HG03103 (cell line): ENCODE measurements around the gene SMIM35.

Experiments
- ATAC-seq: cut with Tn5 transposase; IDR thresholded peaks from one replicate; pipeline ENCODE4 v1.9.1; 2021; ENCODE audit warnings: low read depth; ENCODE audit not compliant: unreplicated experiment

The SMIM35 gene

DNA sequence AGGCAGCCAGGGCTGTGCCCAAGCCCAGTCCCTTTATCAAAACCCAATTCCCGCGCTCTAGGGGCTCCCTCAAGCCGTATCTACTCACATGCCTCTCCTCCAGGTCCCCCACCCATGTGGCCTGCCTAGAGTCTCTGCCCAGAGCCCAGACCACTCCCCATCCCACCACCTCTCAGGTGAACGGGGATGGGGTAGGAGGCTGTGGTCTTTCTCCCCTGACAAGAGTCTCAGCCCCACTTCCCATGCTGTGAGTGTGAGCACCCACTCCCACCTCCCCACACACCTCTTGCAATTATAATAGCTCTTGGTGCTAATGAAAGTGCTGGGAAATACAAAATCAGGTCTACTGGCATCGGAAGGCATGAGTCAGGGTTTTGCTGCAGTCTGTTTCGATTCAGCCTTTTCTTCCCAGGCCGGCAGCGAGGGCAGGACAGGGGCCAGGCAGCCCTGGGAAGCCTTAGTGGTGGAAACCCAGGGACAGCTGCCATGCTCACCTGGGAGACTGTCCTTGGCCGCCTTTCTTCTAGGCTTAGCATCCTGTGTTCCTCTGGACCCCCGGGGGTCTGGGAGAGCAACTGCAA, 26.6 kb downstream of the SMIM35 start:
- ATAC-seq: no peak

DNA sequence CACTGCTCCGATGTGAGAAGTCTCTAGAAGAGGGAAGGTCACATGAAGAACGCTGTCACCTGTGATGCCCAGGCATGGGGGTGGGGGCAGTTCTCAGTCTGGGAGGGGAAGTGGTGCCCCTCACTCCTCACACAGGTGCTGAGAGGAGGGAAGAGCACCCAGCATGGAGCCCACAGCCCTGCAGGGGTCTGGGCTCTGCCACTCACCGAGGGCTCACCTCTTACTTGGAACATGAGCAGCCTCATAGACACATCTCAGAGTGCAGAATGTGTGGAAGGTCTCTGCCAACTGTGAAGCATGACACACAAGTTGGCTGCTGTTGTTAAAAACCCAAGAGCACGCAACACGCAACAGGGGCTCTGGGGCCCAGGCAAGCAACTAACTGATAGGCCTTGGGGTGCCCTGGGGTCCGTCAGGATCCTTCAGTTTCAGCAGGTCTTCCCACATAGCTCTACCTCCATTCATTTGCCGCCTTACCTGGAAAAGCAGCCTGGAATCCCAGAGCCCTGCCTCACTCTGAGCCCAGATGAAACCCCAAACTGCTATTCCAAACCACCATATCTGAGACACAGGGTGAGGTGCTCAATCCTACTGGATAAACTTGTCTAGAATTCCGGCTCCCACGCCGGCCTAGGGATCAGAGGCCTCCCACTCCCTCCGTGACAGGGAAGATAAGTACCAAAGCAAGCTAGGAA, 27.4 kb downstream of the SMIM35 start:
- ATAC-seq: no peak

DNA sequence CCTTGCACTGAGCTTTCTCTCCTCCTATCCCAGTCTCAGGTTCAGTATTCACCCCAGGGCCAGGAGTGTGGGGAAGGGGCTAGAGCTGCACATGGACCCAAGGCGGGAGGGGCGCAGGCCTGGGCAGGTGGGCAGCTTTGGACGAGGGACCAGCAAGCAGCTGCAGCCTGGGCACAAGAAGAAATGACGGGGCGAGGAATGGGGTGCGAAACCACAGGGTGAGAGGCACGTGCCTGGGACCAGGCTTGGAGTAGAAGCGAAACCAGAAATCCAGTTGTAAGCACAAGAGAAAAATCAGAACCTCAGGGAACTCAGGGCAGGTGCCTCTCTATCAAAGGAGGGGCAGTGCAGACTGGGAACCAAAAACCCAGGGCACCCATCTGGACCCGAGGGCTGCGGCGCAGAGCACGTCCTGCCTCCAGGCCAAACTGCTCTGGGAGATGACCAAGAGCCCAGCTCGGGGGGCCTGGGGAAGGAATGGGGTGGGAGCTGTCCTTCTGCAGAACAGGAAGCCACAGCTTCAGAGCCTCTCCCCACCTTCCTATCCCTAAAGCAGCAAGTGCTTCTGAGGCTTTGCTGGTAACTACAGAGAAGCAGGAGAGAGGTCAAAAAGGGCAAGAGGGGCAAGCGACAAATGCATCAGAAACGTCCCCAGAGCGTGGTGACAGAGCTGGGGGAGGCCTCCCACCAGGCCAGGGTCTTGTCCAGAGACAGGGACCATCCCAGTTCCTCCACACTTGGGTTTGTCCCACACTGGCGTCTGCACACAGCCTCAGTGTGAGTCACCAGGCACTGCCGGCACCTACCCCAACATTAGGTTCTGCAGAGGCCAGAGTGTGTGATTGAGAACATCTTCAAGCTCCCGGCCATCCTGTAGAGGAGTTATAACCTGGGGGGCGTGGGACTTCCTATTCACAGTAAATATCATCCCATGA, 28.2 kb downstream of the SMIM35 start:
- no peak for ATAC-seq

DNA sequence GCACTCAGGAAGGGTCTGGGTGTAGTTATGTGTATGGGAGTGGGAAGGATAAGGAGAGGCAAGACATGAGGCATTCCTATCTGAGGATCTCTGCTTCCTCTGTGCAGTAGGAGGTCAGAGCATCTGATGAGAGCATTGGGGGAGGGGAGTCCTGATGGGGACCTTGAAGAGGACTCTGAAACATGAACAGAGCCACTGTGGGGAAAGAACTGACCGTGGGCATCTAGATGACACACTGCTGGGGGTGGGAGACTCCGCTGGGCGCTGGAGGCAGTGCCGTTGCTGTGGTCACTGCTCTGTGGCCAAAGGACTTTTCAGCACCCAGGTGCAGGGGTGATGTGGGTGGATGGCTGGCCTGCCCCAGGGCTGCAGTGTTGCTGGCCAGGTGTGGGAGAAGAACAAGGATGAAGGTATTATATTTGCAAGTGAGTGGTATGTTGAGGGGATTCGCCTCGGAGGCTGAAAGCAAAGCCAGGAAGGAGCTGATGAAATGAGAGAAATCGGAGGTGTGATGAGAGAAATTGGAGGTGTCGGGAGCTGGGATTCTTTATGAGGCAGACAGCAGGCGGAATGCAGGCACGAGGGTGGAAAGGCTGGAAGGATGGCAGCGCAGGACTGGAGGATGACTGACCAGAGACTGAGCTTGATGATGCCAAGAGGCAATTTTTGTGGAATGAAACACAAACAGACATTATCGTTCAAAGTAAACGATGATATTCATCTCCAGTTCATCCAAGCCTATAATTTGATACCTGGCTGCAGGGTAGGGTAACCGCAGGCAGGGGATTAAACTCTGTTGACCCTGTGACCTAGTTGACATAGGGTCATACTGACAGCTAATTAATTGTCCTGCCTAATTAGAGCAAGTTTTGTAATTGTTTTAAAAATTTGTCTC, 29.3 kb downstream of the SMIM35 start:
- ATAC-seq: no peak

DNA sequence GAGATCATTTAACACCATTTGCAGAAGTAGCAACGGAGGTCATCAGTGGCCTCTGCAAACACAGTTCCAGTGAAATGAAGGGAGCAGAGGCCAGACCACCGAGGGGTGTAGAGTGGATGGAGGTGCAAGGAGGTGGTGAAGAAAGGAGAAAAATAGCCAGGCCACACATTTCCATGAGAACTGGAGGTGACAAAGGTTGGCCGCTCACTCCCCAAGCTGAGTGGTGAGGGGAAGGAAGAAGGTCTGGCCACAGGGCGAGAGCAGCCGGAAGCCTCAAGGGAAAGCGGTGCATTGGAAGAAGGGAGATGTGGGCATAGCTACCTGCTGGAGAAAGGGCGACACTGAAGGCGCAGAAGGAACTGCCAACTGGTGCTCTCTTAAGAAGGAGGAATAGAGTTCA, 30.0 kb downstream of the SMIM35 start:
- no peak for ATAC-seq

DNA sequence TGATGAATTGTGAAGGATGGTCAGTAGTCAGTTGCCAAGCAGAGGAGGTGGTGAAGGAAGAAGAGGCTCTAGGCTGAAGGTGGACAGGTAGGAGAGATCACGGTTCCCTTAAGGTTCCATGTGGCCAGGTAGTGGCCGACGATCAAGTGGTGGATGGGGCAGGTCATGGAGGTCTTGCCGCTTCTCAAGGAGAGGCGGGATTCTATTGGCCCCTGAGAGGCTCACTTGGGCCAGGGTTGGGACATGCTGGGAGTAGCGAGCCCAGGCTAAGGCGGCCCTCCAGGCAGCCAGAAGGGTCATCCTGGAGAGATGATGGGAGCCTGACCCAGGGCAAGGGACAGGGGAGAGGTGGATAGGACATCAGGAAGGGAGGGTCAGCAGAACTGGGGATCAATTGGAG, 30.8 kb downstream of the SMIM35 start:
- ATAC-seq: no peak

DNA sequence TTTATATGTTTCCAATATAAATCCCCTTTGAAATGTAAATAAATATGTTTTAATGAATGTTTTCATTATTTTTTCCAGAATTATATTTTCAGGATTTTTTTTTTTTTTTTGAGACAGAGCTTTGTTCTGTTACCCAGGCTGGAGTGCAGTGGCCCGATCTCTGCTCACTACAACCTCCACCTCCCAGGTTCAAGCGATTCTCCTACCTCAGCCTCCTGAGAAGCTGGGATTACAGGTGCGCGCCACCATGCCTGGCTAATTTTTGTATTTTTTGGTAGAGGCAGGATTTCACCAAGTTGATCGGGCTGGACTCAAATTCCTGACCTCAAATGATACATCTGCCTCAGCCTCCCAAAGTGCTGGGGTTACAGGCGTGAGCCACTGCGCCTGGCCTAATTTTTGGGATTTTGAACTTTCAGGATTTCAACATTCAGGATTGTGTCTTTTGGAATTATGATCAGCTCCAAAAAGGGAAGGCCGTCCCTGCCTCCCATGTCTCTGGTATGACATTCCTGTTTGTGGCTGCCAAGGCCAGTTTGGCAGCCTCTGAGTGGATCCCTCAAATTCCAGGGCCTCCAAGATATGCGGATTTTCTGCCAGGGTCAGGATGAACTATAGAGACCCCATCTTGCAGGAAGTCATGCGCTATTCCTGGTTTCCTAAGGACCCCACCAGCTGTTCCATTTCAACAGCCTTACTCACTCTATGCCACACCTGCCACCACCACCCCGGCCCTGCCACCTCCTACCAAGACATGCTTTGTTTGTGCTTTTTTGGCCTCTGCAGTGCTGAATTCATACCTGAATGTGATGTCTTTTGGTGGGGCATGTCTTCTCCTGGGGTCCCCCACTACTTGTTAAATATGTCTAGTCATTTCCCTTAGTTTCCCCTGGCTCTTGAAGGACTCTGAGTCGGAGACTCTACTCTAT, 31.8 kb downstream of the SMIM35 start:
- ATAC-seq: no peak

DNA sequence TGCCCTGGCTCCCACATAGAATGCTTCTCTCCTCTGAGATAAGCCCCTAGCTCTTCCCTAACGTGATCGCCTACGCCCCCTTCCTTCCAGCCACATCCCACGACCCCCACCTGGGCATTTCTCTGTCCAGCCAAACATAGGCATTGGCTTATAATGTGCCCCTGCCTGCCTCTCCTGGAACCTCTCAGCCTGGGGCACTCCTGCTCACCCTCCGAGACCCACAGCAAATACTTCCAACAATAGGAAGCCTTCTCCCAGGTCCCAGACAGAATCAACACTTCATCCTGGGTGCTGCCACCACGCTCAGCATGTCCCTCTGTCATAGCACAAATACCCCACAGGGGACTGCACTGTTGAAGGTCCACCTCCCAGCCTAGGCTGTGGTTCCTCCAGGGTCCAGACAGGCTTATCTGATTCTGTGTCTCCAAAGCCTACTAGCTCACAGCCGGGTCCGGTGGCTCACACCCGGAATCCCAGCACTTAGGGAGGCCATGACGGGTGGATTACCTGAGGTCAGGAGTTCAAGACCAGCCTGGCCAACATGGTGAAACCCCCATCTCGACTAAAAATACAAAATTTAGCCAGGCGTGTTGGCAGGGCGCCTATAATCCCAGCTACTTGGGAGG, 34.1 kb downstream of the SMIM35 start:
- no peak for ATAC-seq

DNA sequence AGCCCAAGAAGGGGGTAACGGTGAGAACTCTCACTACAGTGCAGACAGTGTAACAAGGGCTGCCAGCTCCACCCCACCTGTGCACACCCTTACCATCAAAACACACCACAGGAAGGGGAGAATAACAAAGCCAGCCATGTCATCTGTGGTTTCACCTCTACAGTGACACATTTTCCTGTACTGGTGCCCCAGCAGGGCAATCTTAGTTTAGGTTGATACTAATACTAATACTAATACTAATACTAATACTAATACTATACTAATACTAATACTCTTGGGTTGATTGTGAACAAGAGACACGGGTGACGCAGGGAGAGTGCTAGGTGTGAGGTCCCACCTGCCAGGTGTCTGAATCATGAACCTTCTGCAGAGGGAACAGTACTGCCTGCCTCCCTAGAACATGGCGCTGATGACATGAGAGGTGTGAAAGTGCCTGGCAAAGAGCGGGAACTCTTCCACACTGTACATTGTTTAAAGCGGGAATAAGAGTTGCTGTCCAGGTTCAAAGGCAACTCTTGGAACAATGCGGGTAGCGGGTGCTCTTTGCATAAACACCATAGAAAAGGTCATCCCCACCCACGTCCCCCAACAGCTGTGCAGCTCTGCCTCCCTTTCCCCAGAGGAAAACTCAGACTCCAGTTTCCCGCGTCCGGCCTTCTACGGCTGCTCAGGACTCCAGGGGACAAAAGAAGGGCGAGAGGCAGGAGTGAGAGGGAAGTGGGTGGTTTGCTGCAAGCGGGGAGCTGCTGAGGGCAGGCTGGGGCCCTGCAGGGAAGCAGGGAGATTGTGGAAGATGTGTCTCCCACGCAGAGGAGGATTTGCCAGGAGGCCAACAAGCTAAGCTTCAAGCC, 34.9 kb downstream of the SMIM35 start:
- no peak for ATAC-seq

DNA sequence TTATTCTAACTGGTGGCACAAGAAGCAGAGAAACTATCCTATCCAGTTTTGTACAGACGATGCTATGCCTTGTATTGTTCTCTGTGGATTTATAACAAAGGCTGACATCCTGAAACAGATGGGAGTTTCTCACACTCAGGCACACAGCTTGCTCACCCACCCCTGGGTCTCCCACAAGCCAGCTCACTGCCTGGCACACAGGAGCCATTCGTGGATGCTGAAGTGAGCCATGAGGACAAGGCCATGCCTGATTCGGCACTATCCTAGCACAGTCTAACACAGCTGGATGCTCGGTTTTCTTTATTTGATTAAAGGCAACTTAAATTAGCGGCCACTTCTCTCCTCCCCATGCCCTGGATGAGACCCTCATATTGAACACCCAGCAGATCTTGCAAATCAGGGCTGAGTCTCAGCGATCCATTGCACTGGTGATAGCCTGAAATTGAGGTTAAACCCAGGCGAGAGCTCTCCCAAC, 35.6 kb downstream of the SMIM35 start:
- no peak for ATAC-seq

DNA sequence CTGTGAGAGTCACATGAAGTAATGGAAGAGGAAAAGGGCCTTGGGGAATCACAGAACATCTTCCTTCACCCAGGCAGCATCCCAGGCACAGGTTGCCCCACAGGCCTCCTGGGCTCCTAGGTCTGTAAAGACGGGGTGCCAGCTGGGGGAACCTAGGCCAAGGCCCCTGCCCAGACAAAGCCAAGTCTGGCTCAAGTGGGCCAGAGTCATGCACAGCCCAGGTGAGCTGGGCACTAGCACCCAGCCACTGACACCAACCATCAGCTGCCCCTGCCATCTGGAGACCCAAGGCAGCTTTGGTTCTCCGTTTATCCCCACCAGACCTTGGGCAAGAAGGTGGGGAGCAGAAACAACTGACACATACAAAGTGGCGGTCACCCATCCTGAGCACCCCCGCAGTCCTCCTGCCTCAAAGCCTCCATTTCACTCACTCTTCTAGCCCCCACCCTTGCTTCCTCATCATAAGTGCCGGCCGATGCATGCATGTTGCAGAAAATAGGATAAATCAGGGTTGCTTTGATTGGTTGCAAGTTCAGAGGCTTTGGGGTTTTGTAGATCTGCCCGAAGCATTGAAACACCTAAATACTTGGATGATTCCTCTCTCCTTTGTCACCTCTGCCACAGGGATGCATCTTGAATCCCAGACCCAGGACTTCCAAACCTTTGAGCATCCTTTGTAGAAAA, 36.4 kb downstream of the SMIM35 start:
- no peak for ATAC-seq

DNA sequence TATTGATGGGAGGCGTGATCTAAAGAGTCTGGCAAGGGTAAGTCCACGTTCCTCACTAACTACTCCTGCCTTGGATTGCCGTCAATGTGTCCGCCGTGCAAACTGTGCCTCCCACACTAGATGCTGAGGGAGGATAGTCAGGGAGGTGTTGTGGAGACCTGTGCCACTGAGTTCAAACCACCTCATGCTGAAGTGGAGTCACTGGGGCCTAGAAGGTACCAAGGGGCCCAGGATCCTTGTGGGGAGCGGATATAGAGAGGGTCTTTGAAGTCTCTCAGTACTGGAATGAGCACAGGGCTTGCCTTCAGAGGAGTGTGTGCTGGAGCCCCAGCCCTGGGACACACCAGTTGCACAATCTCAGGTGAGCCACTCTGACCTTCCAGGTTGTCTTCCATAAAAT, 37.0 kb downstream of the SMIM35 start:
- ATAC-seq: no peak

DNA sequence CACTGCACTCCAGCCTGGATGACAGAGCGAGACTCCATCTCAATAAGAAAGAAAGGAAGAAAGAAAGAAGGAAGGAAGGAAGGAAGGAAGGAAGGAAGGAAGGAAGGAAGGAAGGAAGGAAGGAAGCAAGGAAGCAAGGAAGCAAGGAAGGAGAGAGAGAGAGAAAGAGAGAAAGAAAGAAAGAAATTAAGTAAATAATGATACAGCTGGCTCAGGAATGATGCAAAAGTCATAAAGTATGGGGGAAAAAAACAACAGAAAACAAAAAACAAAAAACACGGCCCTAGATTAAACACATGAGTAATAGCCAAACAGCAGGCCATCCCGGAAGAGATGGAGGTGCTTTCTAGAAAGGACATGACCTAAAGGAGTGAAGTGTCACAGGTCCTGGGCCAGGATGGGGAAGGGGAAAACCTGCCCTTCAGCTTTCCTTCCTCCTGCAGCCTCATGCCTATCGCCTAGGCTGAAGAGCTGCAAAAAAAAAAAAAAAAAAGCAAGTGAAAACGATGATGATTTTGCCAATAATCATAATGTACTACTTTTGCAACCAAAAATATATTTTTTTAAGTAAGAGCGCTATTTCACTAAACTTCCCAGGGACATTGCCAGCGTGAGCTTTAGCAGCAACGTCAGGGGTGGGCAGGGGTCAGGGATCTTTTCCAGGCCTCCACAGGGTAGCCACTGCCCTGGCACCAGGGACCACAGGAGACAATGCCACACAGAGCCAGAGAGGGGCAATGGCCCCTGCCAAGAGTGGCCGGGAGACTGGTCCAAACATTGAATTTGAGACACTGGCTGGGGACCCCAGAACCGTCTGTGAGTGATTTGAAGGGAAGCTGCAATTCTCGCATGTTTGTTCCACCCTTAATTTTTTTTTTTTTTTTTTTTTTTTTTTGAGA, 38.0 kb downstream of the SMIM35 start:
- ATAC-seq: no peak

DNA sequence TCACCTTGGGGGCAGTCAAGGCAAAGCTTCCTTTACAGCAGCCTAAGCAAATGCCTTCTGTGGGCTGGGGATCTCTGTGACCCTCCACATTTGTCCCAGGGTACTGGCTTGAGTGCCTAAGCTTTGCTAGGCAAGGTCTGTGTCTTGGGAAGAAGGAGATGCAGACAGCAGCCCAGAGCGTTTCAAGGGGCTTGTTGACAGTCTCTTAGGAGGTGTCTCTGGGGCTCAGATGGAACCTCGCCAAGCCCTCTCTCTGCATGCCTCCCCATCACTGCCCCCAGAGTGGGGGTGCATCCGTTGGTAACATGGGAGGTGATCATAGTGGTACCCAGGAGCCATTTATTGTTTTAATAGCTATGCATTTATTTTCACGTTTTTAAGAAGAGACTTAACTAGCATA, 39.0 kb downstream of the SMIM35 start:
- ATAC-seq: no peak

DNA sequence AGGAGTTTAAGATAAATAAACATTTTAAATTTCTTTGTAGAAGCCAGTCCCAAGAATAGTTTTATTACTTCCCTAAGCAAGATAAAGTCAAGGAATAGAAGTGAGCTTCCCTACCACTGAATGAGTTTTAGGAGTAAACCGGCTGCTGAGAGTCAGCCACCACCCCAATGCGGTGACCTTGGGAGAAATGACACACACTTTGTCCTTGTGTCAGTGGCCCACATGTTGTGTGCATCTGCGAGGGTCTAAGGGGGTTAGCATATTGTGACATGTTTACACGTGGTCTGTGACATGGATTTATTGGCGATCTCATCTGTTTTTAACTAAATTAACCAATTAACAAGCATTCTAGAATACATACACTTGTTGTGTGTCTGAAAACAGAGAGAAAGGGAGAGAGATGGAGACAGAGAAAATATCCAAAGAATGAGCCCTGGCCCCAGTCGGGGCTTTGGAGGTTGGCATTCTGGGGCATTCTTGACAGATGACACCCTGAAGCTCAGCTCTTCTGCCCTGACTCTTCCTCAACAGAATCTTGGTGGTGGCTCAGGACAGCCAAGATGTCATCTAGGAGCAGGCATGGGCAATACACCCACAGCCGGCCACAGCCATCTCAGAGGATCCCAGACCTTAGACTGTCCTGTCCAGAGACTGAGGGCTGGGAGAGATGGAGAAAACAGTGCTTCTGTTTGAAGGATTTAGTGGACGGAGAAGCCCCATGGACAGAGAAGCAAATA, 39.6 kb downstream of the SMIM35 start:
- no peak for ATAC-seq
